H1 (cell line): Measurements from ENCODE around the gene FRS2. TPM values are rescaled to one million over a fixed set of nuclear protein-coding genes. Genes with fewer than 3 reads are reported as not detected.

Experiments used
- TCF12 ChIP-seq: IDR thresholded peaks from 2 replicates; pipeline ENCODE4 v1.6.1; 2011; ENCODE audit warnings: low read depth, mild to moderate bottlenecking, low read length
- polyA plus RNA-seq, 7 experiments: library from polyadenylated mRNA; depleted of rRNA in 3 of 7; stranded (reverse) in 5 of 7; unstranded in 2 of 7; fragments of >200 nt in 5 of 7; fragments of 200-250 nt in 2 of 7; gene quantifications; 1 replicate in 5 of 7; 2 replicates in 1 of 7; 4 replicates in 1 of 7; pipeline versions ENCODE4 v1.2.1 to v1.2.3, GENCODE V29; 2011 to 2013; ENCODE audit warnings: missing spikeins in 2 of 7, mixed read lengths in 2 of 7
- total RNA-seq: library from RNA; stranded (reverse); fragmentation: NEBNext Ultra II Directional; extraction: Animal tissue kit (Norgen Biotek cat#: 25700); gene quantifications from 2 replicates; pipeline ENCODE4 v1.2.1, GENCODE V29; 2021
- TF ChIP-seq, protein P1 (sequence below): fragments of 300-600 bp; sonication (generic); IDR thresholded peaks from 2 replicates; pipeline ENCODE4 v1.7.1; 2012; ENCODE audit warnings: low read length, moderate library complexity, mild to moderate bottlenecking, inconsistent platforms; ENCODE audit not compliant: insufficient replicate concordance

Gene FRS2
- total and polyA plus RNA-seq, 2 of the 8 experiments (the other 6 are each of a cell fraction or from before 2014, with no cell fraction given), result 10.3 to 35.8 TPM

- TF ChIP-seq, protein P1, sequence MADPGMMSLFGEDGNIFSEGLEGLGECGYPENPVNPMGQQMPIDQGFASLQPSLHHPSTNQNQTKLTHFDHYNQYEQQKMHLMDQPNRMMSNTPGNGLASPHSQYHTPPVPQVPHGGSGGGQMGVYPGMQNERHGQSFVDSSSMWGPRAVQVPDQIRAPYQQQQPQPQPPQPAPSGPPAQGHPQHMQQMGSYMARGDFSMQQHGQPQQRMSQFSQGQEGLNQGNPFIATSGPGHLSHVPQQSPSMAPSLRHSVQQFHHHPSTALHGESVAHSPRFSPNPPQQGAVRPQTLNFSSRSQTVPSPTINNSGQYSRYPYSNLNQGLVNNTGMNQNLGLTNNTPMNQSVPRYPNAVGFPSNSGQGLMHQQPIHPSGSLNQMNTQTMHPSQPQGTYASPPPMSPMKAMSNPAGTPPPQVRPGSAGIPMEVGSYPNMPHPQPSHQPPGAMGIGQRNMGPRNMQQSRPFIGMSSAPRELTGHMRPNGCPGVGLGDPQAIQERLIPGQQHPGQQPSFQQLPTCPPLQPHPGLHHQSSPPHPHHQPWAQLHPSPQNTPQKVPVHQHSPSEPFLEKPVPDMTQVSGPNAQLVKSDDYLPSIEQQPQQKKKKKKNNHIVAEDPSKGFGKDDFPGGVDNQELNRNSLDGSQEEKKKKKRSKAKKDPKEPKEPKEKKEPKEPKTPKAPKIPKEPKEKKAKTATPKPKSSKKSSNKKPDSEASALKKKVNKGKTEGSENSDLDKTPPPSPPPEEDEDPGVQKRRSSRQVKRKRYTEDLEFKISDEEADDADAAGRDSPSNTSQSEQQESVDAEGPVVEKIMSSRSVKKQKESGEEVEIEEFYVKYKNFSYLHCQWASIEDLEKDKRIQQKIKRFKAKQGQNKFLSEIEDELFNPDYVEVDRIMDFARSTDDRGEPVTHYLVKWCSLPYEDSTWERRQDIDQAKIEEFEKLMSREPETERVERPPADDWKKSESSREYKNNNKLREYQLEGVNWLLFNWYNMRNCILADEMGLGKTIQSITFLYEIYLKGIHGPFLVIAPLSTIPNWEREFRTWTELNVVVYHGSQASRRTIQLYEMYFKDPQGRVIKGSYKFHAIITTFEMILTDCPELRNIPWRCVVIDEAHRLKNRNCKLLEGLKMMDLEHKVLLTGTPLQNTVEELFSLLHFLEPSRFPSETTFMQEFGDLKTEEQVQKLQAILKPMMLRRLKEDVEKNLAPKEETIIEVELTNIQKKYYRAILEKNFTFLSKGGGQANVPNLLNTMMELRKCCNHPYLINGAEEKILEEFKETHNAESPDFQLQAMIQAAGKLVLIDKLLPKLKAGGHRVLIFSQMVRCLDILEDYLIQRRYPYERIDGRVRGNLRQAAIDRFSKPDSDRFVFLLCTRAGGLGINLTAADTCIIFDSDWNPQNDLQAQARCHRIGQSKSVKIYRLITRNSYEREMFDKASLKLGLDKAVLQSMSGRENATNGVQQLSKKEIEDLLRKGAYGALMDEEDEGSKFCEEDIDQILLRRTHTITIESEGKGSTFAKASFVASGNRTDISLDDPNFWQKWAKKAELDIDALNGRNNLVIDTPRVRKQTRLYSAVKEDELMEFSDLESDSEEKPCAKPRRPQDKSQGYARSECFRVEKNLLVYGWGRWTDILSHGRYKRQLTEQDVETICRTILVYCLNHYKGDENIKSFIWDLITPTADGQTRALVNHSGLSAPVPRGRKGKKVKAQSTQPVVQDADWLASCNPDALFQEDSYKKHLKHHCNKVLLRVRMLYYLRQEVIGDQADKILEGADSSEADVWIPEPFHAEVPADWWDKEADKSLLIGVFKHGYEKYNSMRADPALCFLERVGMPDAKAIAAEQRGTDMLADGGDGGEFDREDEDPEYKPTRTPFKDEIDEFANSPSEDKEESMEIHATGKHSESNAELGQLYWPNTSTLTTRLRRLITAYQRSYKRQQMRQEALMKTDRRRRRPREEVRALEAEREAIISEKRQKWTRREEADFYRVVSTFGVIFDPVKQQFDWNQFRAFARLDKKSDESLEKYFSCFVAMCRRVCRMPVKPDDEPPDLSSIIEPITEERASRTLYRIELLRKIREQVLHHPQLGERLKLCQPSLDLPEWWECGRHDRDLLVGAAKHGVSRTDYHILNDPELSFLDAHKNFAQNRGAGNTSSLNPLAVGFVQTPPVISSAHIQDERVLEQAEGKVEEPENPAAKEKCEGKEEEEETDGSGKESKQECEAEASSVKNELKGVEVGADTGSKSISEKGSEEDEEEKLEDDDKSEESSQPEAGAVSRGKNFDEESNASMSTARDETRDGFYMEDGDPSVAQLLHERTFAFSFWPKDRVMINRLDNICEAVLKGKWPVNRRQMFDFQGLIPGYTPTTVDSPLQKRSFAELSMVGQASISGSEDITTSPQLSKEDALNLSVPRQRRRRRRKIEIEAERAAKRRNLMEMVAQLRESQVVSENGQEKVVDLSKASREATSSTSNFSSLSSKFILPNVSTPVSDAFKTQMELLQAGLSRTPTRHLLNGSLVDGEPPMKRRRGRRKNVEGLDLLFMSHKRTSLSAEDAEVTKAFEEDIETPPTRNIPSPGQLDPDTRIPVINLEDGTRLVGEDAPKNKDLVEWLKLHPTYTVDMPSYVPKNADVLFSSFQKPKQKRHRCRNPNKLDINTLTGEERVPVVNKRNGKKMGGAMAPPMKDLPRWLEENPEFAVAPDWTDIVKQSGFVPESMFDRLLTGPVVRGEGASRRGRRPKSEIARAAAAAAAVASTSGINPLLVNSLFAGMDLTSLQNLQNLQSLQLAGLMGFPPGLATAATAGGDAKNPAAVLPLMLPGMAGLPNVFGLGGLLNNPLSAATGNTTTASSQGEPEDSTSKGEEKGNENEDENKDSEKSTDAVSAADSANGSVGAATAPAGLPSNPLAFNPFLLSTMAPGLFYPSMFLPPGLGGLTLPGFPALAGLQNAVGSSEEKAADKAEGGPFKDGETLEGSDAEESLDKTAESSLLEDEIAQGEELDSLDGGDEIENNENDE, result no peak
- TF ChIP-seq TCF12, result no peak
Measured at GRCh38 chr12:69442894-69443293, 27.3 kb upstream of the FRS2 start (continued).
